DND-41 (cell line): ENCODE results near the gene PURA.

Experiments
- ATAC-seq: fragments of 200-7000 bp; cut with Tn5 transposase; 3 replicates; pipeline ENCODE4 v1.9.1; 2021; ENCODE audit warnings: low read depth; ENCODE audit not compliant: insufficient read depth
- DNase-seq: peaks from one replicate; pipeline ENCODE4 v3.0.0-alpha.2; 2020
- H2AFZ ChIP-seq: 2 replicates; pipeline ENCODE4 v1.6.0; 2012; ENCODE audit warnings: low read depth, low read length
- H3K27ac ChIP-seq: 2 replicates; pipeline ENCODE4 v1.5.1; 2012; ENCODE audit warnings: low read length, inconsistent platforms
- H3K27me3 ChIP-seq: fragments of 200-600 bp; sonication (generic); 2 replicates; pipeline ENCODE4 v1.6.0; 2012; ENCODE audit warnings: low read length, mild to moderate bottlenecking, inconsistent platforms; ENCODE audit not compliant: insufficient read depth, poor library complexity
- H3K36me3 ChIP-seq: 2 replicates; pipeline ENCODE4 v1.5.1; 2012; ENCODE audit warnings: low read length, inconsistent platforms; ENCODE audit not compliant: insufficient read depth
- H3K4me1 ChIP-seq: 2 replicates; pipeline ENCODE4 v1.5.1; 2012; ENCODE audit warnings: mild to moderate bottlenecking, low read length; ENCODE audit not compliant: insufficient read depth
- H3K4me2 ChIP-seq: 2 replicates; pipeline ENCODE4 v1.6.0; 2012; ENCODE audit warnings: mild to moderate bottlenecking, moderate library complexity, low read length, inconsistent platforms; ENCODE audit not compliant: insufficient read depth
- H3K4me3 ChIP-seq, 2 experiments: fragments of 200-600 bp in 1 of 2; shearing (Covaris generic) in 1 of 2; 2 replicates each; pipeline ENCODE4 v1.5.1; 2012 to 2016; ENCODE audit warnings: inconsistent platforms in 2 of 2, low read length in 2 of 2, mild to moderate bottlenecking in 2 of 2, low read depth in 1 of 2, moderate library complexity in 1 of 2
- H3K79me2 ChIP-seq: 2 replicates; pipeline ENCODE4 v1.6.0; 2012; ENCODE audit warnings: low read length, inconsistent platforms; ENCODE audit not compliant: insufficient read depth
- H3K9ac ChIP-seq: 2 replicates; pipeline ENCODE4 v1.6.0; 2012; ENCODE audit warnings: low read depth, mild to moderate bottlenecking, inconsistent platforms, low read length, moderate library complexity
- H3K9me3 ChIP-seq: 2 replicates; pipeline ENCODE4 v1.5.1; 2012; ENCODE audit warnings: low read length, moderate library complexity, mild to moderate bottlenecking, inconsistent platforms; ENCODE audit not compliant: insufficient read depth, severe bottlenecking
- H4K20me1 ChIP-seq: 2 replicates; pipeline ENCODE4 v1.6.0; 2012; ENCODE audit warnings: low read length; ENCODE audit not compliant: insufficient read depth
- EZH2 ChIP-seq: IDR thresholded peaks from 3 replicates; pipeline ENCODE4 v1.6.1; 2012; ENCODE audit warnings: borderline replicate concordance, low read depth, mild to moderate bottlenecking, moderate library complexity, low read length, inconsistent platforms; ENCODE audit not compliant: severe bottlenecking
- TF ChIP-seq, protein P1 (sequence below): IDR thresholded peaks from 2 replicates; pipeline ENCODE4 v1.5.1; 2012; ENCODE audit warnings: borderline replicate concordance, low read length, moderate library complexity, mild to moderate bottlenecking; ENCODE audit not compliant: poor library complexity, severe bottlenecking; ENCODE audit errors: extremely low read depth

The PURA gene

DNA sequence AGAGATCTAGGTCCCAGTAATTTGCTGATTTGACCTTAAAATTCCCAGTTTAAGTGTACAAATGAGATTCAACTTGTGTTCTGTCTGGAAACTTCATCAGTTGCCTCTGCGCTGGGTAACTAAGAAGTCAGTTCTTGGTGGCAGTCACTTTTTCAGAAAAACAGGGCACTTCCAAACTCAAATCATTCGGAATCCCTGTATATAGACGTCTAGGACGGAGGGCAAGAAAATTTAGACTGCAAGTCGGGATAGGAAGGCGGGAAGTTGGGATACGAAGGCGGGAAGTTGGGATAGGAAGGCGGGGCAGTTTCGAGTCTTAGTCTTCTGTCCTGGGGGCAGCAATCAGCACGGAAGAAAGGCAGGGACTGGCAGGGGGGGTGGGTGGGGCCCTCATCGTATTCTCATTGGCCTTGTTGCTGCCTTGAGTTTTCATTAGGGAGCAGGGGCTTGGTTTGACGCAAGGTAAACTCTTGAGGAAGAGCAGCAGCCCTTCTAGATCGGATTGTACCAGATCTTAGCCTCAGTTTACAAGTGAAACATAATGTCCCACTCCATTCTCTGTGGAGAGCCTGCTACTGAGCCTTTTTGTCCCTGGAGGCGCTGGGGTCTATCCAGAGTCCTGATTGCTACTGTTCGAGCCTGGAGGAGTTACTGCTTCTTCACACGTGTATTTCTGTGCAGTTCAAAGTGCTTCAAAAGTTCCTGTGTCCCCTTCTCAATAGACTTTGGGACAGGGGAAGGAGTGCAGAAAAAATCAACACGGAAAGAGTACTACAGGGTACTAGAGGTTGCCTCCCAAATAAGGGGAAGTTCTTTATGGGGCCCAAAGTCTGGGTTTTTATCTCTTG lies 2.7 kb upstream of the PURA start:
- Histone ChIP-seq H3K9ac (no peak overlapping the region), H4K20me1 (peaks cover 31% of the 10 kb centered on the region), H3K4me1 (peaks cover 69% of the 10 kb centered on the region), H3K36me3 (peaks cover 7% of the 10 kb centered on the region; the same call in 1 of the 2 replicates), H3K27ac (no peak overlapping the region), H2AFZ (no peak overlapping the region), H3K9me3 (no peaks in the 10 kb centered on the region), H3K79me2 (peaks cover 73% of the 10 kb centered on the region), H3K4me3 (no peak overlapping the region), H3K27me3 (no peaks in the 10 kb centered on the region), H3K4me2 (no peak overlapping the region; the same call in 1 of the 2 replicates)
- ATAC-seq, result no peak
- TF ChIP-seq, protein P1, sequence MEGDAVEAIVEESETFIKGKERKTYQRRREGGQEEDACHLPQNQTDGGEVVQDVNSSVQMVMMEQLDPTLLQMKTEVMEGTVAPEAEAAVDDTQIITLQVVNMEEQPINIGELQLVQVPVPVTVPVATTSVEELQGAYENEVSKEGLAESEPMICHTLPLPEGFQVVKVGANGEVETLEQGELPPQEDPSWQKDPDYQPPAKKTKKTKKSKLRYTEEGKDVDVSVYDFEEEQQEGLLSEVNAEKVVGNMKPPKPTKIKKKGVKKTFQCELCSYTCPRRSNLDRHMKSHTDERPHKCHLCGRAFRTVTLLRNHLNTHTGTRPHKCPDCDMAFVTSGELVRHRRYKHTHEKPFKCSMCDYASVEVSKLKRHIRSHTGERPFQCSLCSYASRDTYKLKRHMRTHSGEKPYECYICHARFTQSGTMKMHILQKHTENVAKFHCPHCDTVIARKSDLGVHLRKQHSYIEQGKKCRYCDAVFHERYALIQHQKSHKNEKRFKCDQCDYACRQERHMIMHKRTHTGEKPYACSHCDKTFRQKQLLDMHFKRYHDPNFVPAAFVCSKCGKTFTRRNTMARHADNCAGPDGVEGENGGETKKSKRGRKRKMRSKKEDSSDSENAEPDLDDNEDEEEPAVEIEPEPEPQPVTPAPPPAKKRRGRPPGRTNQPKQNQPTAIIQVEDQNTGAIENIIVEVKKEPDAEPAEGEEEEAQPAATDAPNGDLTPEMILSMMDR, result no peak
- no peak for TF ChIP-seq EZH2
- no peak for DNase-seq

DNA sequence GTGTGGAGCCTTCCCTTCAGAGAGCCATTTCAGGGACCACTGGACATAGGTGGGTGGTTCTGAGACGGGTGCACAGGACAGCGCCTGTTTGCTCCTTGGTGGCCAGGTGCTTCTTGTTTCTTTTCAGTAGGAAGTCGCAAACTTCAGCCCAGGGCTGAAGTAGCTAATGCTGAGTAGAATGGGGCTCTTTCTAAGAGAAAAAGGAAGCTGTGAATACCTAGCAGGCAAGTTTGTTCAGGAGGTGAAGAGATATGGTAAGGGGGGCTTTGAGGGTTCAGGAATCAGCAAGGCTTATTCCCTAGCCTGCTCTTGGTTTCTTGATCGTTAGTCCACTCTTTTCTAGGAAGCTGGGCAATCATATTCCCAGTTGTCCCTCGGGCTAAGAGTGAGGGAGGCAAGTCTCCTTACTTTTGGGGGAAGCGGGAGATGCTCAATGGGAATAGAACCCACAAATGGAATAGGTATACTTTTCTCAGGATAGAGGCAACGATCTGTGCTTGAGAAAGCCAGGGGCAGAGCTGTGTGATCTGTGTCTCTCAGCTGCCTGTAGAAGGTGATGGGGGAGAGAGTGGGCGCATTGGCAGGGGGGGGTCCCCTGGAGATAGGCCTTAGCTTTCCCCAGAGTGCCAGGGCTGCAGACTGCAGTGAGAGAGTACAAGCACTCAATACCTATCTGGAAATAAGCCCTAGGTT lies 1.9 kb upstream of the PURA start:
- peaks cover 81% of the 10 kb centered on the region for H3K79me2 ChIP-seq
- peaks cover 33% of the 10 kb centered on the region for H4K20me1 ChIP-seq
- no peak overlapping the region for H3K4me3 ChIP-seq
- H3K9ac ChIP-seq, result peak overlapping the region; percentile 83; the same call in 1 of the 2 replicates
- DNase-seq, result no peak
- H3K4me2 ChIP-seq, result peak overlapping the region; percentile 95
- H3K27ac ChIP-seq, result no peak overlapping the region
- no peak overlapping the region for H2AFZ ChIP-seq
- H3K4me1 ChIP-seq, result peaks cover 64% of the 10 kb centered on the region
- TF ChIP-seq EZH2, result no peak
- TF ChIP-seq, protein P1, result no peak
- H3K36me3 ChIP-seq, result peaks cover 7% of the 10 kb centered on the region; the same call in 1 of the 2 replicates
- no peak for ATAC-seq
- no peaks in the 10 kb centered on the region for H3K27me3 ChIP-seq
- H3K9me3 ChIP-seq, result no peaks in the 10 kb centered on the region

DNA sequence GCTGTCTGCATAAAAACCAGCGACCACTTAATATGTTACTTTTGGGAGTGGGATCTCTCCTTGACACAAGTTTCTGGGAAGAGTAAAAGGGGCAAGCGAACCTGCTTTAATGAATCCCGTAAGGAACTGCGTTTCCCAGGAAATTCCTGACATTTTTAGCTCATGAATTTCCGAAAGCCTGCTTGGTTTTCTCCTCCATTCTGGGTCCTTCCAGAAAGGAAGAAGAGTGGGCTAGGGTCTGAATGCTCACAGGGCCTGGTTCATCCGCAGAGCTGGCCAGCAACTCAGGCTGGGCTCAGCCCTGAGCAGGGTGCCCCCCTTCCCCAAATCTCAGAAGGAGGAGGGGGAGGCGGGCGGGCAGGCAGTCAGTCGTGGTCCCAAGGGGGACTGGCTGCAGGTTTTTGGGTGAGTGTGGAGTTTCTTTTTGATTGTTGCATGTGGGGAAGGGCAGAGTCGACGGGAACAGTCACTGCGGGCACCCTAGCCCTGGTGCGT lies 1.2 kb upstream of the PURA start:
- peaks cover 64% of the 10 kb centered on the region for H3K4me1 ChIP-seq
- peak overlapping the region; percentile 83 for H3K9ac ChIP-seq
- peak overlapping the region; percentile 80 for H2AFZ ChIP-seq
- no peaks in the 10 kb centered on the region for H3K9me3 ChIP-seq
- no peaks in the 10 kb centered on the region for H3K27me3 ChIP-seq
- H3K4me3 ChIP-seq, result peak overlapping the region; percentile 69 to 80; a peak in 3 of 4 replicates
- peak overlapping the region; percentile 95 for H3K4me2 ChIP-seq
- peaks cover 7% of the 10 kb centered on the region; the same call in 1 of the 2 replicates for H3K36me3 ChIP-seq
- ATAC-seq (no peak), DNase-seq (no peak)
- no peak for TF ChIP-seq EZH2
- TF ChIP-seq, protein P1, result no peak
- H3K27ac ChIP-seq, result no peak overlapping the region
- H3K79me2 ChIP-seq, result peaks cover 86% of the 10 kb centered on the region
- H4K20me1 ChIP-seq, result peaks cover 38% of the 10 kb centered on the region
